KG1 (cell line): ENCODE data around the gene CHCHD6.

Source experiments
- DNase-seq: peaks from one replicate; lab custom pipeline; 2025; lab: John Stamatoyannopoulos, UW

The CHCHD6 gene

GRCh38 chr3:126994661-126995245 lies 290.7 kb downstream of the CHCHD6 start:
- no peak for DNase-seq

GRCh38 chr3:126995254-126995780 lies 291.3 kb downstream of the CHCHD6 start:
- no peak for DNase-seq

- DNase-seq = no peak
Observed at GRCh38 chr3:126995926-126996512, 292.0 kb downstream of the CHCHD6 start.

GRCh38 chr3:126996905-126997304 lies 292.9 kb downstream of the CHCHD6 start:
- DNase-seq = no peak

- no peak for DNase-seq
Observed at GRCh38 chr3:126997455-126998038, 293.5 kb downstream of the CHCHD6 start.

GRCh38 chr3:126998320-126998719 lies 294.3 kb downstream of the CHCHD6 start:
- no peak for DNase-seq

- no peak for DNase-seq
Observed at GRCh38 chr3:126998728-126999127, 294.7 kb downstream of the CHCHD6 start.

- DNase-seq = no peak
Observed at GRCh38 chr3:126999383-126999782, 295.3 kb downstream of the CHCHD6 start.

GRCh38 chr3:127000119-127000518 lies 296.1 kb downstream of the CHCHD6 start:
- DNase-seq = no peak

- DNase-seq = no peak
Observed at GRCh38 chr3:127000761-127001160, 296.7 kb downstream of the CHCHD6 start.

GRCh38 chr3:127001486-127002194 lies 297.6 kb downstream of the CHCHD6 start:
- DNase-seq = no peak

GRCh38 chr3:127002195-127003174 lies 298.4 kb downstream of the CHCHD6 start:
- DNase-seq = no peak

GRCh38 chr3:127003175-127003555 lies 299.1 kb downstream of the CHCHD6 start:
- DNase-seq = no peak

- no peak for DNase-seq
Observed at GRCh38 chr3:127003601-127004280, 299.7 kb downstream of the CHCHD6 start.

- DNase-seq = no peak
Observed at GRCh38 chr3:127004641-127005397, 300.8 kb downstream of the CHCHD6 start.

- DNase-seq = no peak
Observed at GRCh38 chr3:127005864-127006500, 301.9 kb downstream of the CHCHD6 start.

- no peak for DNase-seq
Observed at GRCh38 chr3:127006781-127007436, 302.9 kb downstream of the CHCHD6 start.

GRCh38 chr3:127008236-127008635 lies 304.2 kb downstream of the CHCHD6 start:
- DNase-seq = no peak

- DNase-seq = no peak
Observed at GRCh38 chr3:127009531-127009930, 305.5 kb downstream of the CHCHD6 start.
